HG02588 (cell line): ENCODE results near the gene ERBB3.
A peak's percentile ranks its signal among the peaks of the same experiment; 100 is the strongest.

Experiments used
- ATAC-seq: cut with Tn5 transposase; IDR thresholded peaks from one replicate; pipeline ENCODE4 v1.9.1; 2021; ENCODE audit warnings: mild to moderate bottlenecking, moderate library complexity; ENCODE audit not compliant: unreplicated experiment

The ERBB3 gene

DNA sequence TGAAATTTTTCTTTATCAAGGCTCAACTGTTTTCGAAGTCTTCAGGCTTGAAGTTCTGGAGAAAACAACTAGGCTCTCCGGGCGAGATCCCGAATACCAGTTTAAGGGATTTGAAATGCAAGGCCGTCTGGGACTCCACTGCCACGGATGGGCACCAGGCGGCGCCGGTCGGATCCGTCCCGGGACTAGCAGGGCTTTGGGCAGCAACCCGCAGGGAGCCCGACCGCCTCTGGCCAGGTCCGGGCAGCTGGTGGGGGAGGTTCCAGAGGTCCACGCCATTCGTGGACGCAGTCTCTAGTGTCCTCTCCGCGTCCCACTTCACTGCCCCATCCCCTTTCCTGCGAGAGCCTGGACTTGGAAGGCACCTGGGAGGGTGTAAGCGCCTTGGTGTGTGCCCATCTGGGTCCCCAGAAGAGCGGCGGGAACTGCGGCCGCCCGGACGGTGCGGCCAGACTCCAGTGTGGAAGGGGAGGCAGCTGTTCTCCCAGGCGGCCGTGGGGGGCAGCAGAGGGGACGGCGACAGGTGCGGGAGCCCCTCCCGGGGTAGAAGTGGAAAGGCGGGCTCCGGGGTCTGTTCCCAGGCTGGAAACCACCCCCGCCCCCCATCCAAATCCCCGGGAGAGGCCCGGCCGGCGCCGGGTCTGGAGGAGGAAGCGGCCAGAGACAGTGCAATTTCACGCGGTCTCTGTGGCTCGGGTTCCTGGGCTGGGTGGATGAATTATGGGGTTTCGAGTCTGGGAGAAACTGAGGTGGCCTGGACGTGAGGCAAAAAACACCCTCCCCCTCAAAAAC, 838 bp upstream of the ERBB3 start:
- no peak for ATAC-seq

DNA sequence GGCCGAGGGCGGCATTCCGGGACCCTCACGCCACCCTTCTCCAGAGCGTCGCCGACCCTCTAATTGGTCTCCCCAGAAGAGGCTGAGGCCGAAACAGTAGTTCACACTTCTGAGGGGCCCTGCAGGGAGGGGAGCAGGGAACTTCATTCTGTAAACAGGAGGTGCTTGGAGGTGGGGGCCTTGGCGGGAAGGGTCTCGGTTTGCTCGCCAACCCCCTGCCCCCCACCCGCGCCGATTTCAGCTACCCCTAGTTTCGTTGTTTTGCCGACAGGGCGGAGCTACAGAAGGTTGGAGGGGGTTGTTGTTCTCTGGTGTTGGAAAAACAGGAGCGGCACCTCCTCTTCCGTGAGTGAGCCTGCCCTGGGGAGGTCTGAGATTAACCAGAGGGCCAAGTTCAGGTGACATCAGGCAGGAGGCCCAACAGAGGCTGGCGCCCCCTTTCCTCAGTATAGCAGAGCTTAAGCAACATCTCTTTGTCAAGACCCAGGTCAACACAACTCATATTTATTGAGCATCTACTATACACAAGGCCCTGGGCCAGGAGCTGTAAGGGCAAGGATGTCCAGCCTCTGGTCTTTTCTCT, 682 bp downstream of the ERBB3 start:
- no peak for ATAC-seq

DNA sequence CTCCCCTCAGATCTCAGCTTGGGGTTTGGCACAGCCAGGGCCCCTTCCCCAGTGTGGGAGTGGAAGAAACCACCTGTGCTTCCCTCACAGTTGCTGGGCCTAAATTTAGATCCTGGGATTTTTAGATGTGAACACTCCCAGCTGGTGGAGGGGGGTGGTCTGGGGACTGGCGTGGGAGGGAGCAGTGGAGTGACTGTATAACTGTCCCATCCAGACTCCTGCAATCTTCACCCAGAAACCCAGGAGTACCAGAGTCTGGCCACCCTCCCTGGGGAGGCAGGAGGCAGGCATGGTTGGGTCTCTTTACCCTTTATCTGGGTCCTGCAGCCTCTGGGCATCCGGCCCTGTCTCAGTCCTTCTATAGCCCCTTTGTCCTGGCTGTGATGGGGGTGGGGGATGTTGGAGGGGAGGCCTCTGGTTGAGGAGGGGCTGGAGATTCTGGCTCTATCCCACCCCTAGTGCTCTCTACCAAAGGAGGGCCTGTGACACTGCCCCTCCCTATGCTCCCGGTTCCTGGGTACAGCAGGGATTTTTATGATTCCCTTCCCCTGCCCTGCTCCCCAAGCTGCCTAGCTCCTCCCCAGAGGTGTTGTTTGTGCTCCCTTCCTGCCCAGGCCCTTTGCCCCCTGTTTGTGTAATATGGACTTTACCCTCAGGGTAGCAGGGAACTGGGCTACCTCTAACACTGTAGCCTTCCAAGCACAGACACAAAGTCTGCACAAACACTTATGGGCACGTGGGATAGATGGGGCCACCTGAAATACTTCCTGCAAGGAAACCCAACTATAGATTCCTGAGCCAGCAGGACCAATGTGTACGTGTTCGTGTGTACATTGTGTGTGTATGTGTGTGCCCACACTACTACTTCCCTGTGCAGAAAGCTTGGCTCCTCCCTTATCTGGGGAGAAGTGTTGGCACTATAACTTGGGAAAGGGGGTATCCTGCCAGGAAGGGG, 1.7 kb downstream of the ERBB3 start:
- no peak for ATAC-seq

DNA sequence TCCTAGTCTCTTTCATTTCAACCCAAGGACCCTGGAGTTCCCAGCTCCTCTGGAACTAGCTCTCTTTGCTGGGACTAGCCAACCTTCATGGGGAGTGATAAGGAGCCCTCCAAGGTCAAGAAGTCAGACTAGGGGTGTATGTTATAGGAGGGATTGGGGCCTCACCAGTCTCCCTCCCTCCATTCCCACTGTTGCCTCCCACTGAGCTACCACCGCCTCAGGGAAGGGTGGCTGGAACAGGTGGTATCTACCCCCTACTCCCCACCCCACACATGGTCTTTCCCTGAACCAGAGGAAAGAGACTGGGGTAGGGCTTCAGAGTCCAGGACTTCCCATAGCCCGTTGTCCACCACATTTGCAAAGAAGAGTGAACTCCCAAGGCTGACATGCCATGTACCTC, 2.4 kb downstream of the ERBB3 start:
- no peak for ATAC-seq

DNA sequence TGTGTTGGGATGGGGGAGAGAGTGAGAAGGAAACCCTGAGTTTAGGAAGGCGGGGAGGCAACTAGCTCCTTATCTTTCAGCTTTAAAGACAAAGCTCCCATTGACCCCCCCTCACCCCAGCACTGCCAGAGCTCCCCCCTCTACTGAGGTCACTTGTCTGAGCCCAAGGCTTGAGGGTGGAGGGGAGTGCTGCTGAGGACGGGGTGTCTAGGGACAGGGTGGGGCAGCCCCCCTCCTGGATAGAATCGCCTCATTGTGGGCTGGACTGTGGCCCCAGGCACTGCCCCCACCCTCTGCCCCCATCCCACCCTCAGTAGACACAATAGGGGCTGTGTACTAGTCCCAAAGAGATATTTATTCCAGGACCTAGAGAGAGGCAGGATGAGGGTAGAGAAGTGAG, 3.0 kb downstream of the ERBB3 start:
- ATAC-seq: no peak

DNA sequence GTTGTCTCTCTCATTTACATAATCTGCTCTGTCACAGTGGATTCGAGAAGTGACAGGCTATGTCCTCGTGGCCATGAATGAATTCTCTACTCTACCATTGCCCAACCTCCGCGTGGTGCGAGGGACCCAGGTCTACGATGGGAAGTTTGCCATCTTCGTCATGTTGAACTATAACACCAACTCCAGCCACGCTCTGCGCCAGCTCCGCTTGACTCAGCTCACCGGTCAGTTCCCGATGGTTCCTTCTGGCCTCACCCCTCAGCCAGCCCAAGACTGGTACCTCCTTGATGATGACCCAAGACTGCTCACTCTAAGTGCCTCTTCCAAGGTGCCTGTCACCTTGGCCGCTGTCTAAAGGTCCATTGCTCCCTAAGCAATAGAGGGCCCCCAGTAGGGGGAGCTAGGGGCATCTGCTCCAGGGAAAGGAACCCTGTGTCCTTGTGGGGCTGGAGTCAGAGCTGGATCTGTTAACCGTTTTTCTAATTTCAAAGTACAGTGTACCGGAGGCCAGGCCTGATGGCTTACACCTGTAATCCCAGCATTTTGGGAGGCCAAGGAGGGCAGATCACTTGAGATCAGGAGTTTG, 5.1 kb downstream of the ERBB3 start:
- no peak for ATAC-seq

DNA sequence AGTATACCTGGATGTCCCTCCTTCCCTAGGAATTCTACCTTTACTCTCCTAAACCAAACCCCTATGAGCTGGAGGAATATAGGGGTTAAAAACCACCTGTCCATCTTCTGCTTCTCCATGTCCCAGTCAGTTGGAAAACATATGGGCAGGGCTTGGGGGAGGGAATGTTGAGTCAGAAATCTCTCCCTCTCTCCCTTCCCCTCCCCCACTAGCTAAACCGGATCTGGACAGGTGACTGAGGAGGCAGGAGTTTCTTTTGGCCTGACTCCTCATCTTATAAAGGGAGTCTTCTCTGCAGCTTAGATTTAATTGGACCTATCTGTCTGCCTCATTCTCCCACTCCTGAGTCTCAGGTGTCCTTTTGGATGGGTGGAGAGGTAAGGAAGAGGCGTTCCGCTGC, 6.1 kb downstream of the ERBB3 start:
- no peak for ATAC-seq

DNA sequence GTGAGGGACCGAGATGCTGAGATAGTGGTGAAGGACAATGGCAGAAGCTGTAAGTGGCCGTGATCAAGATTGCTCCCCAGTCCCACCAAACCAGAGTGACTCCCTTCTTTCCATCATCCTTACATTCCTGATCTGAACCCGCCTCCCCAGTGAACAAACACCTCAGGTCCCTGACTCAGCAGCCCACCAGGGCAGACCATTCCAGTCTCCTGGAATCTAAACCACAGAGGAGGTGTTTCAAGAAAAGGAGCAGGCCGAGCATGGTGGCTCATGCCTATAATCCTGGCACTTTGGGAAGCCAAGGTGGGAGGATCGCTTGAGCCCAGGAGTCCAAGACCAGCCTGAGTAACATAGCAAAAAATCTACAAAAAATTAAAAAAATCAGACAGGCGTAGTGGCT, 6.6 kb downstream of the ERBB3 start:
- ATAC-seq: no peak

DNA sequence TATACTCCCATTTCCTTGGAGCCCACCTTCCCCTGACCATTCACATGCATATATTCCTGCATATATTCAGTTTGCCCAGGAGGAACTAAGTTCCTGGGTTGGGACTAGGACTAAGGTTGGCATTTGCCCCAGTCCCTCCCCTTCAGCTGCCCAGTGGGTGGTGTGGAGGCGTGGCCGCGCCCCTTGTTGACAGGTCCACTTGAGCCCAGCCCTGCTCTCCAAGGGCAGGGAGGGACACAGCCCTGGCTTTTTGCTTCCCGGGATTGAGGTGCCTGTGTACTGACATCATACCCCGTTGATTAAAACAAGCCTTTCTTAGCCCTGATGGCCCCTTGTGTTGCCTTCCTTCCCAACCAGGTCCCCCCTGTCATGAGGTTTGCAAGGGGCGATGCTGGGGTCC, 7.3 kb downstream of the ERBB3 start:
- no peak for ATAC-seq

DNA sequence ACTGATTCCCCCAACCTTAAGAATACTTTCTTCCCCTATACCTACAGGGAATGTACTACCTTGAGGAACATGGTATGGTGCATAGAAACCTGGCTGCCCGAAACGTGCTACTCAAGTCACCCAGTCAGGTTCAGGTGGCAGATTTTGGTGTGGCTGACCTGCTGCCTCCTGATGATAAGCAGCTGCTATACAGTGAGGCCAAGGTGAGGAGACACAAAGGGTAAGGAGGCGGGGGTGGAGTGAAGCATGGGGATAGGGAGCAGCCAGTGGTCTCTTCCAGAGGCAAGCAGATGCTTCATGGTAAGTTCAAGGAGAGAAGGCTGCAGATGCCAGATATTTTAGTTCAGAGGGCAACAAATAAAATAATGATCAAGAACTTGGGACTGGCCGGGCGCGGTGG, 17.8 kb downstream of the ERBB3 start:
- no peak for ATAC-seq

DNA sequence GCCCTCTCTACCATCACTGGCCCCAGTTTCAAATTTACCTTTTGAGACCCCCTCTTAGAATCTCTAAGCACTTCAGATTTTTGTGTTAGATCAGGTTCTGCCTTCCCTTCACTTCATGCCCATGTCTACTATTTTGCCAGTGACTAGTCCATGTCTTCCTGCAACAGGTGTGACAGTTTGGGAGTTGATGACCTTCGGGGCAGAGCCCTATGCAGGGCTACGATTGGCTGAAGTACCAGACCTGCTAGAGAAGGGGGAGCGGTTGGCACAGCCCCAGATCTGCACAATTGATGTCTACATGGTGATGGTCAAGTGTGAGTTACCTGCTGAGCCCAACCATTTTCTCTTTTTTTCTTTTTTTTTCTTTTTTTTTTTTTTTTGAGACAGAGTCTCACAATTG, 18.6 kb downstream of the ERBB3 start:
- no peak for ATAC-seq

DNA sequence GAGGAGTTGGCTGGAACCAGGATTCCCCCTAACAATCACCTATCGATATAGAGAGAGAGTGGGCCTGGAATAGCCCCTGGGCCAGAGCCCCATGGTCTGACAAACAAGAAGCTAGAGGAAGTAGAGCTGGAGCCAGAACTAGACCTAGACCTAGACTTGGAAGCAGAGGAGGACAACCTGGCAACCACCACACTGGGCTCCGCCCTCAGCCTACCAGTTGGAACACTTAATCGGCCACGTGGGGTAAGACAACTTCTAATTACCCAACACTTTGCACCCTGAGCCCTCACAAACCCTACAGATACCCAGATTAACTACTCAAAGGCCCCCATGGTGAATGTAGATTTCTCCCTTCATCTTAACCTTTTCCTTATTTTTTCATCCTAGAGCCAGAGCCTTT, 19.8 kb downstream of the ERBB3 start:
- ATAC-seq: no peak

DNA sequence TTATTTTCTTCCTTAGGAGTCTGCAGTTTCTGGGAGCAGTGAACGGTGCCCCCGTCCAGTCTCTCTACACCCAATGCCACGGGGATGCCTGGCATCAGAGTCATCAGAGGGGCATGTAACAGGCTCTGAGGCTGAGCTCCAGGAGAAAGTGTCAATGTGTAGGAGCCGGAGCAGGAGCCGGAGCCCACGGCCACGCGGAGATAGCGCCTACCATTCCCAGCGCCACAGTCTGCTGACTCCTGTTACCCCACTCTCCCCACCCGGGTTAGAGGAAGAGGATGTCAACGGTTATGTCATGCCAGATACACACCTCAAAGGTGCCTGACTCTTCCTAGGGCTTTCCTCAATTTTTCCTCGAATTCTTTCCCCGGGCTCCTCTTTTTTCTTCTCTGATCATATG, 21.1 kb downstream of the ERBB3 start:
- ATAC-seq: no peak

DNA sequence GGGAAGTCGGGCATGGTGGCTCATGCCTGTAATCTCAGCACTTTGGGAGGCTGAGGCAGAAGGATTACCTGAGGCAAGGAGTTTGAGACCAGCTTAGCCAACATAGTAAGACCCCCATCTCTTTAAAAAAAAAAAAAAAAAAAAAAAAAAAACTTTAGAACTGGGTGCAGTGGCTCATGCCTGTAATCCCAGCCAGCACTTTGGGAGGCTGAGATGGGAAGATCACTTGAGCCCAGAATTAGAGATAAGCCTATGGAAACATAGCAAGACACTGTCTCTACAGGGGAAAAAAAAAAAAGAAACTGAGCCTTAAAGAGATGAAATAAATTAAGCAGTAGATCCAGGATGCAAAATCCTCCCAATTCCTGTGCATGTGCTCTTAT, 22.7 kb downstream of the ERBB3 start:
- no peak for ATAC-seq

DNA sequence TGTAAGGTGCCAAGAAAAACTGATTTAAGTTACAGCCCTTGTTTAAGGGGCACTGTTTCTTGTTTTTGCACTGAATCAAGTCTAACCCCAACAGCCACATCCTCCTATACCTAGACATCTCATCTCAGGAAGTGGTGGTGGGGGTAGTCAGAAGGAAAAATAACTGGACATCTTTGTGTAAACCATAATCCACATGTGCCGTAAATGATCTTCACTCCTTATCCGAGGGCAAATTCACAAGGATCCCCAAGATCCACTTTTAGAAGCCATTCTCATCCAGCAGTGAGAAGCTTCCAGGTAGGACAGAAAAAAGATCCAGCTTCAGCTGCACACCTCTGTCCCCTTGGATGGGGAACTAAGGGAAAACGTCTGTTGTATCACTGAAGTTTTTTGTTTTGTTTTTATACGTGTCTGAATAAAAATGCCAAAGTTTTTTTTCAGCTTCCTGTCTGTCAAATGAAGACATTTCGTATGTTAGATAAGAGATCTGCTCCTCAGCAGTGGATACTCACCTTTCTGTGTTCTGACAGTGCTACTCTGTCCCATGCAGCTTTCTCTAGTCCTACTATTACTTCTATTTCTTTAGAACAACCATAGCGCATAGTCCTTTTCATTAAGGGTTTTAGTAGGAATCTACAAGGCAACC, 23.2 kb downstream of the ERBB3 start:
- ATAC-seq: no peak

DNA sequence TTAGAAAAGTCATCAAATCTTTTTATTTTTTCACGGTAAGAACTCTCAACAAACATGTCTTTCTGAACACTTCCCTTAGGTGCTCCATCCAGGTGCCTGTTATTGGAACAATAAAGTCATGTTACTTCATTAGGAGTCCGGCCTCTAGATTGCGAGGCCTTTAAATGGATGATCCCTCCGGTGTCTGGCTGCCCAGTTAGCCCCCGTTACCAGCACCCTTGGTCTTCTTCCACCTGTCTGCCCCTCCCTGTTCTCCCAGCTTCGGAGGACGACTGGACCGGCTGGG, 23.8 kb downstream of the ERBB3 start:
- no peak for ATAC-seq

DNA sequence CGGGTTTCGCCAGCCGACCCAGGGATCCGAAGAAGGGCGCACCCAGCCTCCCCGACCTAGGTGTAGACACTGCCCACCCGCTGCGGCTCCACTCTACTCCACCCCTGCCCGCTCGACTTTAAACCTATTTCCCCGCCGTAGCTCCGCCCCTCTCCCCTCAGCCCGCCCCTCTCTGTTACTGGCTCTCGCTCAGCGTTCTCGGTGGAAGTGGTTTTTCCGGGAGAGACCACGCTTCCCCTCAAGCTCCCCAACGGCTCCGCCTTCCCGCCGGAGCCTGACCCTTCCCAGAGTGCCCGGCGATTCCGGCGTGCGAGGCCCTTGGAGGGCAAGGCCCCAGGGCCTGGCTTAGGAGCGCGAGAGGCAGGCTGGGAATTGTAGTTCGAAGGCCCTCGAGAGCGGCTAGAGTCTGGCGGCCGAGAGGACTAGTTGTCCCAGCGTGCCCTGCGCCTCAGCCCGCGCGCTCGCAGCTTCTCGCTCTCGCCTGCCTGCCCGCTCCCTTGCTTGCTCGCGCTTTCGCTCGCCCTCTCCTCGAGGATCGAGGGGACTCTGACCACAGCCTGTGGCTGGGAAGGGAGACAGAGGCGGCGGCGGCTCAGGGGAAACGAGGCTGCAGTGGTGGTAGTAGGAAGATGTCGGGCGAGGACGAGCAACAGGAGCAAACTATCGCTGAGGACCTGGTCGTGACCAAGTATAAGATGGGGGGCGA, 24.3 kb downstream of the ERBB3 start, which contains the start of gene PA2G4:
PA2G4 (plus strand) TSS at position 451 of the 706 bp plus-strand sequence; CDS start at position 630, 179 bp downstream.
- peak; percentile 95 for ATAC-seq

DNA sequence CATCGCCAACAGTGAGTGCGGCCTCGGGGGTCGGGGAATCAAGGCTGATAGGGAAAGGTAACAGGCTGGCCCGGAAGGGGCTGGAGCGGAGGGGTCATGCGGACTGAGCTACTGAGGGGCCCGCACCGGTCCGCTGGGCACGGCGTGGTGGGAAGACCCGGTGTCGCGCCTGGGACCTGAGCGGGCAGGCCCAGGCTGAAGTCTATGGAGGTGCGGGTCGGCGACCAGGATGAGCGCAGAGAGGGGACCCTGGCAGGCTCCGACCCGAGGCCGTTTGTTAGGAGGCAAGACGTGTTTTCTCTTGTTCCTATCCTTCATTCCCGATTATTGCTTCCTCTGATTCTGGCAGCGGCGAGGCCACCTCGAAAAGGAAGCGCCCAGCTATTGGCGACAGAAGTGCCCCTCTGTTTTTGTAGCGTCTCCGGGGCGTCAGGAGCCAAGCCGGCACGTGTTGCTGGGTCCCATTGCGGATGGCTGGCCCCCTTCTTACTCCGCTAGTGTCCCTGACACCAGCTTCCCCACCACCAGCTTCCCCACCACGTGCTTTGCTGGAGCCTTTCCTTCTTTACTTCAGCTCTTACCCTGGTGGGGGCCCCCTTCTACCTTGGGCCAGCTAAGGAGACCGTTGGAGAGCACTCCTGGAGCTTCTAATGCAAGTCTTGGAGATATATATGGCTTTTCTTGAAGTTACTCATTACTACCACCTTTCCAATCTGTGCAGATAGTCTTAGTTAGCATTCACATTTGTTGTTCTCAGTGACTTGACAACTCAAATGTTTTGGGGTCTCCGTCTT, 25.0 kb downstream of the ERBB3 start:
- peak; percentile 7 for ATAC-seq

DNA sequence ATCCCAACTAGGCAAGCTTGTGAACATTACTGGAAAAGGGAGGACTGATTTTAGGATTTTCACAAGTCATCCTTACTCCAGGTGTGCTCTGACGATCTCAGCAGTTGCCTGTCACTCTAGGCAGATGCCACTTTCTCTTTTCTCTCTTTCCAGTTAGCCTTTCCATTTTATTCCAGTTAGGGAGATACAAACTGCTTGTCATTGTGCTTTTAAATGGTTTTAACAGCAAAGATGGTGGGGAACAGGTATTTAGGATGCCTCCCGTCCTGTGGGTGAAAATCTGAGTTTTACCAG, 25.6 kb downstream of the ERBB3 start:
- no peak for ATAC-seq

DNA sequence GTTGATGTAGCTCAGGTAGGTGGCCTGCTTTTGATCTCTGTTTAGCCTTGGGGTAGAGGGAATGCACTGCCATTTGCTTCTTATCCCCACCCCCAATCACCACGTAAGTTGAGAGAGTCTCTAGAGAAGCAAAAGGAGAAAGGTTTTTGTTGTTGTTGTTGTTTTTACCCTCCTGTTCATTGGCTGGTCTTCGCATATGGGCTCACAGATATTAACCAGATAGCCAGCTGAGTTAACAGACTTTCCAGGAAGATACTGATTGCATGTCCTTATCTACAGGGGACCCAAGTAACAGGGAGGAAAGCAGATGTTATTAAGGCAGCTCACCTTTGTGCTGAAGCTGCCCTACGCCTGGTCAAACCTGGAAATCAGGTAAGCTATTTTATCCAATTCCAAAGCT, 27.3 kb downstream of the ERBB3 start:
- ATAC-seq: no peak
